MM.1S (cell line): ENCODE results near the gene KIF20B.

Source experiments
- DNase-seq: peaks from one replicate; pipeline ENCODE4 v3.0.0-alpha.2; 2015
- H2AFZ ChIP-seq: fragments of 300-600 bp; sonication (generic); 2 replicates; pipeline ENCODE4 v1.6.0; 2016; ENCODE audit warnings: antibody characterized with exemption, low read length
- H3F3A ChIP-seq: fragments of 300-600 bp; sonication (generic); 2 replicates; pipeline ENCODE4 v1.6.1; 2016; ENCODE audit warnings: mild to moderate bottlenecking, antibody characterized with exemption, low read length, moderate library complexity, mixed read lengths; ENCODE audit not compliant: insufficient read depth
- H3K27ac ChIP-seq: fragments of 300-600 bp; sonication (generic); 2 replicates; pipeline ENCODE4 v1.5.1; 2016; ENCODE audit warnings: mild to moderate bottlenecking, low read length
- H3K27me3 ChIP-seq: fragments of 300-600 bp; sonication (generic); replicated peaks from 2 replicates; pipeline ENCODE4 v1.6.0; 2016; ENCODE audit warnings: low read length; ENCODE audit not compliant: insufficient read depth
- H3K36me3 ChIP-seq: fragments of 300-600 bp; sonication (generic); replicated peaks from 2 replicates; pipeline ENCODE4 v1.6.1; 2016; ENCODE audit warnings: mild to moderate bottlenecking, low read length, mixed read lengths; ENCODE audit not compliant: insufficient read depth
- H3K4me1 ChIP-seq: fragments of 300-600 bp; sonication (generic); 2 replicates; pipeline ENCODE4 v1.6.1; 2016; ENCODE audit warnings: low read length, mixed read lengths
- H3K4me2 ChIP-seq: fragments of 300-600 bp; sonication (generic); 2 replicates; pipeline ENCODE4 v1.6.0; 2016; ENCODE audit warnings: low read depth, low read length
- H3K4me3 ChIP-seq: fragments of 300-600 bp; sonication (generic); 2 replicates; pipeline ENCODE4 v1.5.1; 2016; ENCODE audit warnings: low read length, mixed read lengths
- H3K79me2 ChIP-seq: fragments of 300-600 bp; sonication (generic); 2 replicates; pipeline ENCODE4 v1.6.1; 2016; ENCODE audit warnings: mixed run types, low read length, mixed read lengths
- H3K9ac ChIP-seq: fragments of 300-600 bp; sonication (generic); 2 replicates; pipeline ENCODE4 v1.6.1; 2016; ENCODE audit warnings: low read length, mixed read lengths
- H3K9me2 ChIP-seq: fragments of 300-600 bp; sonication (generic); replicated peaks from 2 replicates; pipeline ENCODE4 v1.6.1; 2016; ENCODE audit warnings: mild to moderate bottlenecking, low read length, mixed read lengths; ENCODE audit not compliant: insufficient read depth
- H3K9me3 ChIP-seq: fragments of 300-600 bp; sonication (generic); replicated peaks from 2 replicates; pipeline ENCODE4 v1.6.1; 2016; ENCODE audit warnings: mild to moderate bottlenecking, low read length, mixed read lengths; ENCODE audit not compliant: insufficient read depth
- H4K20me1 ChIP-seq: fragments of 300-600 bp; sonication (generic); 2 replicates; pipeline ENCODE4 v1.6.1; 2016; ENCODE audit warnings: mild to moderate bottlenecking, low read length, moderate library complexity, mixed read lengths; ENCODE audit not compliant: insufficient read depth
- EZH2 ChIP-seq: fragments of 300-600 bp; sonication (generic); optimal IDR thresholded peaks from 2 replicates; pipeline ENCODE3; 2017; ENCODE audit warnings: low read depth, mild to moderate bottlenecking, antibody characterized with exemption, low read length, mixed read lengths
- EZH2phosphoT487 ChIP-seq: fragments of 300-600 bp; sonication (generic); IDR thresholded peaks from 2 replicates; pipeline ENCODE4 v1.6.1; 2018; ENCODE audit warnings: antibody characterized with exemption, low read length
- TF ChIP-seq, protein P1 (sequence below): fragments of 300-600 bp; sonication (generic); IDR thresholded peaks from 2 replicates; pipeline ENCODE4 v1.5.1; 2016; ENCODE audit warnings: antibody characterized with exemption, low read length, mixed read lengths

The KIF20B gene

DNA sequence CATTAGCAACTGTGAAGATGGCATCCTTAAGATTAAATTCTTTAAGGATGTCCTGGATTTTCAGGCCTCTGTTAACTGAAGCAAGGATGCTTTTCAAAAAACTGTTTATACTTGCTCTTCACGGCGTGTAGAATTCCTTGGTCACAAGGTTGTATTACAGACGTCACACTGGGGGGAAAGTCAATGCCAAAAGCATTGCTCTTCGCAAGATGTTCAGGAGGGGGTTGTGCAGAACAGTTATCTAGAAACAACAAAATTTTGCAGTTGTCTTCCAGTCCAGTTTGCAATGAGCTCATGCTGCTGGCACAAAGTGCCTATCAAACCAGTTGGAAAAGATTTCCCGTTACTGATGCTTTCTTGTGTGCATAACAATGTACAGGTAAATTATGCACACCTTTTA lies 8.2 kb upstream of the KIF20B start:
- Histone ChIP-seq H3K4me3 (no peak overlapping the region), H2AFZ (no peak overlapping the region), H3K79me2 (no peaks in the 10 kb centered on the region), H3K9me3 (no peaks in the 10 kb centered on the region), H3K4me1 (no peaks in the 10 kb centered on the region), H3F3A (no peaks in the 10 kb centered on the region), H3K9ac (no peak overlapping the region), H3K27ac (no peak overlapping the region), H3K4me2 (no peak overlapping the region), H3K9me2 (no peaks in the 10 kb centered on the region), H3K27me3 (no peaks in the 10 kb centered on the region), H4K20me1 (no peaks in the 10 kb centered on the region), H3K36me3 (no peaks in the 10 kb centered on the region)
- no peak for TF ChIP-seq EZH2phosphoT487
- DNase-seq, result no peak

DNA sequence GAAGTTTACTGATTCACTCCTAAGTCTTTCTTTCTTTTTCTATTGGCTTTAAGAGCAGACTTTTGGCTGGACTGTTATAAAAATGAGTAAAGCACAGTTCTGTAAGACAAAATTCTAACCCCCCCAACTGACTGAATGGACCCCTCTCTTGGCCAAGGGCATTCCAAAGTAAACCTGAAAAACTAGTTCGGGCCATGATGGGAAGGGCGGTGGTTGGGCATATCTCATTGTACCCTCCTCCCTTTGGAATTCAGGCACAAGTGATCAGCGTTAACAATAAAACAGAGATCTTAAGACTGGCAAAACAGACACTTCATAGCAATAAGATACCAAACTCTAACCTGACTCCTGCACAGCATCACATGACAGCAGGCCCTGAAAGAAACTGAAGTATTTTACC lies 6.1 kb upstream of the KIF20B start:
- no peak overlapping the region for H2AFZ ChIP-seq
- H3F3A ChIP-seq, result no peaks in the 10 kb centered on the region
- H4K20me1 ChIP-seq, result no peaks in the 10 kb centered on the region
- no peaks in the 10 kb centered on the region for H3K9me3 ChIP-seq
- TF ChIP-seq, protein P1, sequence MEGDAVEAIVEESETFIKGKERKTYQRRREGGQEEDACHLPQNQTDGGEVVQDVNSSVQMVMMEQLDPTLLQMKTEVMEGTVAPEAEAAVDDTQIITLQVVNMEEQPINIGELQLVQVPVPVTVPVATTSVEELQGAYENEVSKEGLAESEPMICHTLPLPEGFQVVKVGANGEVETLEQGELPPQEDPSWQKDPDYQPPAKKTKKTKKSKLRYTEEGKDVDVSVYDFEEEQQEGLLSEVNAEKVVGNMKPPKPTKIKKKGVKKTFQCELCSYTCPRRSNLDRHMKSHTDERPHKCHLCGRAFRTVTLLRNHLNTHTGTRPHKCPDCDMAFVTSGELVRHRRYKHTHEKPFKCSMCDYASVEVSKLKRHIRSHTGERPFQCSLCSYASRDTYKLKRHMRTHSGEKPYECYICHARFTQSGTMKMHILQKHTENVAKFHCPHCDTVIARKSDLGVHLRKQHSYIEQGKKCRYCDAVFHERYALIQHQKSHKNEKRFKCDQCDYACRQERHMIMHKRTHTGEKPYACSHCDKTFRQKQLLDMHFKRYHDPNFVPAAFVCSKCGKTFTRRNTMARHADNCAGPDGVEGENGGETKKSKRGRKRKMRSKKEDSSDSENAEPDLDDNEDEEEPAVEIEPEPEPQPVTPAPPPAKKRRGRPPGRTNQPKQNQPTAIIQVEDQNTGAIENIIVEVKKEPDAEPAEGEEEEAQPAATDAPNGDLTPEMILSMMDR, result no peak
- no peak for TF ChIP-seq EZH2
- no peak for TF ChIP-seq EZH2phosphoT487
- H3K4me2 ChIP-seq, result no peak overlapping the region
- H3K27me3 ChIP-seq, result no peaks in the 10 kb centered on the region
- no peak overlapping the region for H3K4me3 ChIP-seq
- H3K27ac ChIP-seq, result no peak overlapping the region
- H3K36me3 ChIP-seq, result no peaks in the 10 kb centered on the region
- no peaks in the 10 kb centered on the region for H3K4me1 ChIP-seq
- no peak for DNase-seq
- H3K9me2 ChIP-seq, result no peaks in the 10 kb centered on the region
- H3K79me2 ChIP-seq, result no peaks in the 10 kb centered on the region
- no peak overlapping the region for H3K9ac ChIP-seq

DNA sequence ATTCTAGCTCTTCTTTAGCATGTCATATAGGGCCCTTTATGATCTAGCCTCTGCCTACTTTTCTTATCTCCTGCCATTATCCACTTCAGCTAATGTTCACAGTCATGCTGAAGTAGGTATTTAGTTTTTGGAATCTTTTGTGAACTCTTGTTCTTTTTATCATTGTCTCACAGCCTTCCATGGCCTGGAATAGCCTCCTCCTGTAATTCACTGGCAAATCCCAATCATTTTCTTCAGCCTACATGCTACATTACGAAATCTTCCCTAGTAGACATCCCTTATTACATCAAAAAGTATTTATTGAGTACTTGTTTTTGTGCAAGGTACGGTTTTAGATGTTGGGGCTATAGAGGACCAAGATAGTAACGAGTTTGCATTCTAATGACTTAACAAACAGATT lies 3.4 kb upstream of the KIF20B start:
- no peak overlapping the region for H2AFZ ChIP-seq
- H3F3A ChIP-seq, result peaks cover 3% of the 10 kb centered on the region; the same call in 1 of the 2 replicates

DNA sequence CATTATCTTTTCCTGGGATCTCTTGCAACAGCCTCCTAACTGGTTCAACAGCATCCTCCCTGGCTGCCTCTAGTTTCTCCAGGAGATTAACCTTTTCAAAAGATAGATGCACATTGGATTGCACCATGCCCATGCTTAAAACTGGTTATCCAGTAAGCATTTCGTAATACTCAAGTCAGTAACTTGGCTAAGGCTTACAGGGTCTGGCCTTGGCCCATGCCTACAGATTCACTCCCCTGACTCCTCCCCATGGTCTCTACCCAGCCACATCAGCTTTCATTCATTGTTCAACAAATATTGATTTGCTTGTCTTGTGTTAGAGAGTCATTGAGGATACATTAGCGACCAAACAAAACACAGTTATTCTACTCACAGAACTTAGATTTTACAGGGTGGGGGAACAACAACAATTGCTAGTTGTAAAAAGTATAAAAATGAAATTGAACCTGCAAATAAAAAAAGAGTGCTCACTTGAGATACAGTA lies 1.8 kb upstream of the KIF20B start:
- Histone ChIP-seq H3F3A (peaks cover 3% of the 10 kb centered on the region; the same call in 1 of the 2 replicates), H3K4me1 (peaks cover 9% of the 10 kb centered on the region), H3K36me3 (no peaks in the 10 kb centered on the region), H3K4me3 (no peak overlapping the region), H3K79me2 (peaks cover 32% of the 10 kb centered on the region), H3K27me3 (no peaks in the 10 kb centered on the region), H3K27ac (no peak overlapping the region), H3K9me2 (no peaks in the 10 kb centered on the region), H3K9me3 (no peaks in the 10 kb centered on the region), H3K9ac (no peak overlapping the region), H2AFZ (no peak overlapping the region), H3K4me2 (no peak overlapping the region), H4K20me1 (no peaks in the 10 kb centered on the region)
- TF ChIP-seq EZH2 (no peak), EZH2phosphoT487 (no peak)
- TF ChIP-seq, protein P1, result no peak
- DNase-seq, result no peak

More for the DNA sequence above, 3.4 kb upstream of the KIF20B start:
- Histone ChIP-seq H4K20me1 (no peaks in the 10 kb centered on the region), H3K36me3 (no peaks in the 10 kb centered on the region), H3K4me2 (no peak overlapping the region), H3K27ac (no peak overlapping the region), H3K27me3 (no peaks in the 10 kb centered on the region), H3K9ac (no peak overlapping the region), H3K4me1 (peaks cover 6% of the 10 kb centered on the region), H3K79me2 (peaks cover 15% of the 10 kb centered on the region), H3K9me2 (no peaks in the 10 kb centered on the region), H3K4me3 (no peak overlapping the region), H3K9me3 (no peaks in the 10 kb centered on the region)
- no peak for DNase-seq
- TF ChIP-seq EZH2phosphoT487 (no peak), EZH2 (no peak)
- TF ChIP-seq, protein P1, result no peak
